ENCODE results near the gene CMTM7.

The CMTM7 gene

DNA sequence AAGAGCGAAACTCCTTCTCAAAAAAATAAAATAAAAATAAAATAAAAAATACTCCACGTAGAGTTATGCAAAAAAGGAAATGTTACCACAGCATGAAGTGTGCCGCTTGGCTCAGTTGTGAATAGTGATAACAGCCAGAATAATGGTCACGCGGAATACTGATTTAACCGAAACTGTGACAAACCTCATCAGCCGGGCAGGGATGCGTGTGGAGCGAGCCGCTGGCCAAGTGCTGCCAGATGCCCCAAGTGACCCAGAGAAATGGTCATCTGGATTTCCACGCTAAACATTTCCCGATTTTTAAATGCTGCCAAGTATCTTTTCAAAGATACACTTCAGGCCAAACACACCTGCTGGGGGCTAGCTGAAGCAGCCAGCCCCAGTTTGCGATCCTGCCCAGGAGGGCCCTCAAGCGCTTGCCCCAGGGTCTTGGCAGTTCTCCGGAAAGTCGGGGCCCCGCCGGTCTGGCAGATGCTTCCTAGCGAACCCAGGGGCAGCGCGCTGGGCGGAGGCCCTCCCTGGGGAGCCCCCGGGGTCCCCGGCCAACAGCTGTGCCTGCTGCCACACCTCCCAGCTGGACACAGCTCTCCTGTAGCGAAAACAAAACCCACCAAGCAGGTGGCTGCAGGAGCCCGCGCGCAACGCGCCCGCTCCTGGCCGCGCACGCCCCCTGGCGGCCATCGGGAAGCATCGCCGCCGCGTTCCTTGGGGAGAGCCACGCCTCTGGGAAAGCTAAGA lies 75.8 kb downstream of the CMTM7 start:
- no peak for TF ChIP-seq GATA2 (IDR thresholded peaks at IDR 0.05; ENCODE audit: low read depth, low read length)
- TF ChIP-seq GATA3 (IDR thresholded peaks at IDR 0.05; ENCODE audit: low read depth, low read length), result no peak

DNA sequence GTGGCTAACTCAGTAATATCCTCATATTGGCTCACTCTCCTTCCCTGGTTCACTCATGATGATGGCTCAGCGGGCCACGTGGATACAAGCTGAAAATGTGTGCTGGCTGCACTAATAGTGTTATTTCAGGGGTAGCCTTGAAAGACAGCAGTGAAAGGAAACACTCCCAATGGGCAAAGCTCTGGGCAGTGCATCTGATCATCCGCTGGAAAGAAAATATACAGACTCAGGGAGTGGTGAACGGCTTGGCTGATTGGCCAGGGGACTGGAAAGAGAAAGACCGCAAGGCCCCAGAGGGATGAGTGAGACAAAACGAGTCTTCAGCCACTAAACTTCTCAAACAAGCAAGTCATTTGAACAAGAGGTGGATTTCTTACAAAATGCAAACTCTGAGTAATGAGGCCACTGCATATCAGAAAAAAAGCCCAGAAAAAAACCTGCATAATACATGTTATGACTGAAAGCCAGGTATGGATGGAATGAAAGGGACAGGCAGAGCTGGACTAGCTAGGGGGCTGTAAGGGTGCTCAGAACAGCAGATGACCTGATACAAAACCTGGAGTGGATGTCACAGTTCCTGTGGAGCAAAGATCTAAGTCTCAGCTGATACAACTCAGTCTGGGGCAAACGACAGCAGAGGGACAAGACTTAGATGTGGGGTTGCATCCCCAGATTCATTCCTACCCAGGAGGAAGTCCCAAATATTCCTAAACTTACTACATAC lies 77.7 kb downstream of the CMTM7 start:
- TF ChIP-seq GATA3 (IDR thresholded peaks at IDR 0.05; ENCODE audit: low read depth, low read length) (no peak), GATA2 (IDR thresholded peaks at IDR 0.05; ENCODE audit: low read depth, low read length) (no peak)

DNA sequence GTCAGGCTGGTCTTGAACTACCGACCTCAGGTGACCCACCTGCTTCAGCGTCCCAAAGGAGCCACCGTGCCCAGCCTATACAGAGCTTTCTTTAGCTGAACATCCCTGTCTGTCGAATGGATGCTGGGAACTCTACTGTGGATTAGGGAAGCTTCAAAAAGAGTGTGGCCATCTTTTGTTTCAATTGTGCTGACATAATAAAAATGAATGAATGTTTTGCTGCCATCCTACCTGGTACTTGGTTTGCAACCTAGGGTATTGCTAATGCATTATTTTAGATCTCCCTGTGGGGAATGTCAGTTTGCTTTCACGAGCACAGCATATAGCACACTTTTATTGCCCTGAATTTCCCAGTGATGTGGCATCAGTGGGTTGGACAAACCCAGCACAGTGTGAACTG lies 78.7 kb downstream of the CMTM7 start:
- TF ChIP-seq GATA3 (IDR thresholded peaks at IDR 0.05; ENCODE audit: low read depth, low read length), result no peak
- TF ChIP-seq GATA2 (IDR thresholded peaks at IDR 0.05; ENCODE audit: low read depth, low read length), result no peak

DNA sequence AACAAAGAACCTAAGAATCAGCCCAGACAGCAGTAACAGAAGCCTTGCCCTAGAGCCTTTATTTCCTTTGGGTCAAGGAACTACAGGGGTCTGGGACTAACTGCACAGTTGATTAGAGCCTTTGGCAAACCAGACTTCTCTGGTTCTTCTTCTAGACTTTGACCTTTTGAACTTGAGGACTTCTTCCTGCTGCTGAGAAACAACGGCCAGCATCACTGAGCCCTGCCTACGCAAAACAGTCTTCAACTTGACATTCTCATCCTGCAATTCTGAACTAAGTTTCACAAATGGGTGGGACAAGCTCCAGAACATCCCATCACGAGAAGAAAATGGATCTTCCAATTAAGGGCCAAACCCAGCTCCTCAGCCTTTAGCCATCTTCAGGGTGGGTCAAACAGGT lies 79.6 kb downstream of the CMTM7 start:
- TF ChIP-seq GATA3 (IDR thresholded peaks at IDR 0.05; ENCODE audit: low read depth, low read length), result no peak
- no peak for TF ChIP-seq GATA2 (IDR thresholded peaks at IDR 0.05; ENCODE audit: low read depth, low read length)

DNA sequence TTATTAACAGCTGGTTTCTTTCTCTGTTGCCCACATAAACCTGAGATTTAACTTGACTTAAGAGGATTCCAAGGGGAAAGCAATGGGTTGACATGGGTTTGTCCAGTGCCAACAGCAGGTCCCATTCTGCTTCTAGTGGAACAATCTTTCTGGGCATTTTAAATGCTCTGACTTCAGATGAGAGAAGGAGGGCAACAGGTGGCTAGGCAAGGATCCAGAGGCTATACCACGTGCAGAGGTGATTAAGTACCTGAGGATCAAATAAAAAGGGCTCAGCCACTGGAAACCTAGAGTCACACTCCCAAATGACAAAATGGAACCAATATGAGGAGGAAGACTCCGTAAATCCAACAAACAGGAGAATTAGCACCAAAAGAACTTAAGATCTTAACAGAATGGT lies 82.5 kb downstream of the CMTM7 start:
- no peak for TF ChIP-seq GATA3 (IDR thresholded peaks at IDR 0.05; ENCODE audit: low read depth, low read length)
- no peak for TF ChIP-seq GATA2 (IDR thresholded peaks at IDR 0.05; ENCODE audit: low read depth, low read length)

DNA sequence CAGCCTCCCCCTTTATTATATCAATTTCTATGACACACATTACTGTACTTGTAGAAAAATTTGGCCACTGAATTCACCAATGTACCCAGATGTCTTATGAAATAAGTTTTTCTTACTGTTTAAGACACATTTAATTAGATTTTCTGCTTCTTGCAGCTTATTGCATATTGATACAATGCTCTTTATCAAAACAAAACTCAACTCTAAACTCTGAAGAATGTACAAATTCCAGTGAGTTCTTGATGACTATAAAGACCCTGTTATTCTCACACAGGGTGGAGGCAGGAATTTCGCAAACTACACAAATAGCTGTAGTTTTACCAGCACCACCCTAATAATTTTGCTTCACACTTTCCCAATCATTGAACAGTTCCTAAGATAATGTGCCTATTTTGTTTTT lies 89.0 kb downstream of the CMTM7 start:
- TF ChIP-seq GATA3 (IDR thresholded peaks at IDR 0.05; ENCODE audit: low read depth, low read length), result no peak
- no peak for TF ChIP-seq GATA2 (IDR thresholded peaks at IDR 0.05; ENCODE audit: low read depth, low read length)

DNA sequence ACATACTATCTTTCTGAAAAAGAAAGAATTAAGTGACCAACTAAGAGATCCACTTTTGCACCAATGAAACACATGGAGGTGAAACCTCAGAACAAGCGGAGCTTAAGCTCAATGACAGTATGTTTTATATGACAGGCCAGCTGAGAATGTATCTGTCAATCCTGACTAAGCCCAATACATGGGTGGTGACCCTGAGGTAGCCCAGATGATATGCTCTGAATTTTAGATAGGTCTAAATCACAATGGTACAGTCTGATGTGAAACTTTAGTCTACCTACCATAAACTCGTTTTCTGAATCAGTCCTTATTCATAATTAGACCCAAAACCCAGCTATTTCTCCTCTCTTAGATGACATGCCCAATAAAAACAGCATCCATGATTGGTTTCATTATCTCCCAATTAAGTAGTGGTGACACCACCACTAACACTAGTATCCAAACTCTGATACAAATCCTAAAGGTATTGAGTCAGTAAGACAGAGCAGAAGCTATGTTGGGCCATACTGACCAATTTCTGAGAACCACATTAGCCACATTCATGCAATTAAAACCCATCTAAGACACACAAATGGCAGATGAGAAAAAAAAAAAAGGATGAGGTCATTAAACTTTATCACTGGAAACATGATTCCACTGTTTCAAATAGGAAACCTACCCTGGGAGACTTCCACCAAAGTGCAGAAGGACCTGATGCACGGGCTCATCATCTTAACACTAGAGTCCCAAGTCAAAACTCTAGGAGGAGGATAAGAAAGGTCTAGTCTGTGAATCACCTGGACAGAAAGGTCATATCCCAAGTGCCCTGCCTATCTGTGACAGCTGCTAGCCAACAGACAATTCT lies 90.4 kb downstream of the CMTM7 start:
- TF ChIP-seq GATA2 (IDR thresholded peaks at IDR 0.05; ENCODE audit: low read depth, low read length) (no peak), GATA3 (IDR thresholded peaks at IDR 0.05; ENCODE audit: low read depth, low read length) (no peak)

DNA sequence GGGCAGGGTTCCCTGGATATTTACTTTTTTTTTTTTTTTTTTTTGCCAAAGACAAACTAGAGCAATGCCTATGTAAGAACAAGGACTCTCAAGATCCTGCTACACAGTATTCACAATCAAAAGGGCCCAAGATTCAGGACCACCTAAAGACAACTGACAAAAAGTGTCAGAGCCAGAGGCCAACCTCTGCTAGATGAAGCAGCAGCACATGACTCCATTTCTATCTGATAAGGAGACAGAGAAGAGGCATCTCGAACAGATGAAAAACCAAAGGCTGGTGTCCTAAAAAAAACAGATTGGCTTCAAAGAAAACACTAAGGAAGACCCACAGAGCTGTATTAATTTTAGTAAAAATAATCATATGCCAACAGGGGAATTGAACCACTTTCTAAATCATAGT lies 91.0 kb downstream of the CMTM7 start:
- no peak for TF ChIP-seq GATA2 (IDR thresholded peaks at IDR 0.05; ENCODE audit: low read depth, low read length)
- no peak for TF ChIP-seq GATA3 (IDR thresholded peaks at IDR 0.05; ENCODE audit: low read depth, low read length)

DNA sequence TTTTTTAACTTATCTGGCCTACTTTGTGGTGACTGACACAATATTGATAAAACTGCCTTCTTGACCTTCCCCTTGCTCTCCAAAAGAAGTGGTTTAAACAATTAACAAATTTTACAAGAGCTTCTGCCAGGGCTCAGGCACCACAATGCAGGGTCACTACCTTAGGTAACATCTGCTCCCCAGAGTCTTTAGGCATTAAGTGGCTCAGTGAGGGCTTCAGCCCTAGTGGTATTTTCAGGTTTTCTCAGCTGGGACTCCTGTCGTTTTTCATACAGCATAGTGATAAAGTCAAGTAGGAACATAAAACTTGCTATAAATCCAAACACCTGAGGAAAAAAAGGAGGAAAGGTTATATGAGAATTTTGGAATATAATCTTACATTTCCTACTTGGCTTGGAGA lies 92.1 kb downstream of the CMTM7 start:
- TF ChIP-seq GATA2 (IDR thresholded peaks at IDR 0.05; ENCODE audit: low read depth, low read length), result no peak
- TF ChIP-seq GATA3 (IDR thresholded peaks at IDR 0.05; ENCODE audit: low read depth, low read length), result no peak

DNA sequence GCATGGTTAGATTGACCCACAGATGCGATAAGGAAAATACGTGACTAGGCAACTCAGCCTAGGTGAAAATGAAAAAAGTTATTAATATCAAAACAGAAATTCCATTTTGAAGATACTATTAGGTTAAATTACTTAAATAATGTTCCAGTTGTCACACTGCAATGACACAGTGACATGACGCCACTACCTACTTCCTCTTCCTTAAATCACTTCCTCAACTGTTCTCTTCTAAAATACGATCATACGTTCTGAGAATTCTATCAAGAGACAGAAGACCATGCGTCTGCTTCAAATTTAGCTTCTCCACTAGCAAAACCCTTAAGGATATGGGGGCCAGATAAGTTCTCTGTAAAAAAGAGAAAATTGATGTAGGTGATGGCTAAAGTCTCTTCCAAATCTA lies 92.8 kb downstream of the CMTM7 start:
- TF ChIP-seq GATA3 (IDR thresholded peaks at IDR 0.05; ENCODE audit: low read depth, low read length) (no peak), GATA2 (IDR thresholded peaks at IDR 0.05; ENCODE audit: low read depth, low read length) (no peak)

DNA sequence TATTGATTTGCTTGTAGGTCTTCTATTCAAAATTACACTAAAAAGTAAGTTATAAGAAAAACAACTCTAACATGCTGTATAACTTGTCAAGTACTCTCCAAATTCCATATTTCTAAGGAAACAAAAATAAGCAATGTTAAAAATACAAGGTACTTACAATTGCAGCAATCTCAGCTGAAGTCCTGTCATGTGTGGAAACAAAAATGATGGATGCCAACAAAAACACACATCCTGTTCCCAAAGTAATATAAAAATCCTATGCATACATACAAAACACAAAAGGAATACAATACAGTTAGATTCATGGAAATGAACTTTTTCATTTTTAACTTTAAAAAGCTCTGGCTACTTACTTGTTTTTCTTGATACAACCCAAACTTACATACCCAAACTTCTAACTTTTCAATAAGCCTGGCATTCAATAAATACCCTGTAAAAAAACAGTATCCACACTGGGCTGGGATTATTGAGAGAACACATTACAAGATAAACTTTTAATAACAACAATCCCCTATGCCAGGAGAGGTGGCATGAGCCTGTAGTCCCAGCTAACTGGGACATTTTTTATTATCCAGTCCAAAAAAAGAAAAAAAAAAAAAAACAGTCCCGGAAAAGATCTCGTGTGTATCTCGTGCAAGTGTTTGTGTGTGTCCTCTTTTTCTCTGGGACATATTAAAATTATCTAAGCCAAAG lies 96.3 kb downstream of the CMTM7 start:
- TF ChIP-seq GATA2 (IDR thresholded peaks at IDR 0.05; ENCODE audit: low read depth, low read length) (no peak), GATA3 (IDR thresholded peaks at IDR 0.05; ENCODE audit: low read depth, low read length) (no peak)

DNA sequence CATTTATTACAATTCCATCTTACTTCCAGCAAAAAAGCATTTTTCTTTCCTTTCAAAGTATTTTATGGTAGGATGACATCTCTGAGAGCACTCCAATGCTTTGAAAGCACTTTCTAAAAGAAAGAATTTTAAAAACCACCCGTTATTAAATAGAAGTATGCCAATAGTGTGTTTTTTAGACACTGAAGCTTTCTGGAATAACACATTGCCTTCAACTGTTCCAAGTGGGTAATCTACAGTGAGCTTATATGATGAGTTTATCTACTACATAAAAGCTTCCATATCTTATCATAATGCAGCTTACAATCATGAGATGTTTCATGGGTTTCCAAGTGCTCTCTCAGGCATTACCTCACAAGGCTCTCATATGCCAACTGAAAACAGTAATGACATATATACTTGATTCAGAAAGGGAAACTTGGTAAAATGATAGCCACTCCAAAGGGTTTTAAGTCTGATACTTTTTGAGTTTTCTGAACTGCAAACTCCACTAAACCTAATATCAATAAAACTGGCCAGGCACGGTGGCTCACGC lies 96.9 kb downstream of the CMTM7 start:
- no peak for TF ChIP-seq GATA2 (IDR thresholded peaks at IDR 0.05; ENCODE audit: low read depth, low read length)
- no peak for TF ChIP-seq GATA3 (IDR thresholded peaks at IDR 0.05; ENCODE audit: low read depth, low read length)

DNA sequence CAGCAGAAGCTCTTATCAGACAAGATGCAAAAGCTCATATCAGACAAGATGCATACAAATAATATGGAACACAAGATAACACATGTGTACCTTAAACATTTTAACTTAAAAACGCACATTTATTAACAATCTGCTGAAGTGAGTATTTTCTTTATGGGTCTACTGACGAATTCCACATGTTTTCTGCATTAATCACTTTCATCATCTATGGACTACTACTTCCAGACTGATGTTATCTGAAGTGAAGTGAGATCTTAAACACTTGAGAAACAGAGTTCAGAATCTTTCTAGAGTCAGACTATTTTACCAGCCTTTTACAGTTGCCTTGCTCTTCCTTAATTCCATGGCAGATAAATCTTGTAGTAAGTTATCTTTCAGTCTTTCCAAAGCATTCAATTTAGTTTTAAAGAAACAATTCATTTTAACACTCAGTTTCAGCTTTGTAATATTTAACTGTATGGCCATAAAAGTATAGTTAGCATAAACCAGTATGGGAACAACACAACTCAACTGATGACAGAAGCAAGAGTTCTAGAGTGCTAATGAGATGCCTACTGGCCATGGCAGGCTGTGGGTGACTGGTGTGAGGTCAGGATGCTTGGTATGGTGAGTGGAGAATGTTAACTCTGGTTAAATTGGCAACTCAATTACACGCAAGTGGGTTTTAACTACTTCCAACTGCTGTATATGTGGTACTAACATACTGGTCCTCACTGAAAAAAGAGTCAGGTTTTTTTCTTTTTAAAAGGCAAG lies 101.2 kb downstream of the CMTM7 start:
- no peak for TF ChIP-seq GATA3 (IDR thresholded peaks at IDR 0.05; ENCODE audit: low read depth, low read length)
- no peak for TF ChIP-seq GATA2 (IDR thresholded peaks at IDR 0.05; ENCODE audit: low read depth, low read length)
